Measurements from ENCODE around the gene PJA1. TPM values are rescaled to one million over a fixed set of nuclear protein-coding genes. Genes with fewer than 3 reads are reported as not detected.

The PJA1 gene
- polyA plus RNA-seq, 1 of the 3 experiments (the other 2 are of a cell fraction) = 16.5 TPM

DNA sequence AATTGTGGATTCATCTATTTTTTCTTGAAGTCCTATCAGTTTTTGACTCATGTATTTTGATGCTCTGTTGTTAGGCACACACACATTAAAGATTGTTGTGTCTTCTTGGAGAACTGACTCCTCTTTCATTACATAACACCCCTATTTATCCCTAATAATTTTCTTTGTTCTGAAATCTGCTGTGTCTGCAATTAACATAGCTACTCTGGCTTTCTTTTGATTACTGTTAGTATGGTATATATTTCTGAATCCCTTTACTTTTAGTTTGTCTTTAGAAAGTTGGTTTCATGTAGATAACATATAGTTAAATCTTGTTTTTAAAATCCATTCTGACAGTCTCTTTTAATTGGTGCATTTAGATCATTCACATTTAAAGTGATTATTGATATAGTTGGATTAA lies 5.1 kb upstream of the PJA1 start:
- Histone ChIP-seq H3K79me2 (ENCODE audit: insufficient read depth) (no peaks in the 10 kb centered on the region), H3K9me2 (no peaks in the 10 kb centered on the region), H3K9me3 (no peaks in the 10 kb centered on the region), H3K4me1 (ENCODE audit: control insufficient read depth in 1 of 2, insufficient read depth in 2 of 2, low read depth in 1 of 2, low read length in 1 of 2) (0 out of 4 replicates have a peak, but pooled peaks cover 0 to 3% of the 10 kb centered on the region in 2 experiments), H3K36me3 (replicated peaks in 1 of 2; ENCODE audit: control insufficient read depth in 1 of 2, insufficient read depth in 2 of 2, low read length in 1 of 2) (no peaks in the 10 kb centered on the region), H4K20me1 (ENCODE audit: insufficient read depth) (no peaks in the 10 kb centered on the region), H3K27ac (ENCODE audit: low read depth in 2 of 2, low read length in 1 of 2) (no peak overlapping the region), H3K9ac (no peak overlapping the region), H2AFZ (ENCODE audit: low read depth) (no peak overlapping the region), H3F3A (replicated peaks; ENCODE audit: insufficient read depth) (no peaks in the 10 kb centered on the region), H3K4me3 (ENCODE audit: low read depth in 2 of 2, low read length in 1 of 2) (no peak overlapping the region), H3K27me3 (ENCODE audit: insufficient read depth) (no peaks in the 10 kb centered on the region; the same call in 1 of the 2 replicates), H3K4me2 (no peak overlapping the region)
- TF ChIP-seq, protein P1, sequence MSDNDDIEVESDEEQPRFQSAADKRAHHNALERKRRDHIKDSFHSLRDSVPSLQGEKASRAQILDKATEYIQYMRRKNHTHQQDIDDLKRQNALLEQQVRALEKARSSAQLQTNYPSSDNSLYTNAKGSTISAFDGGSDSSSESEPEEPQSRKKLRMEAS (IDR thresholded peaks at IDR 0.05; ENCODE audit: low read depth) = no peak
- no peak for TF ChIP-seq NFIC (IDR thresholded peaks at IDR 0.05; ENCODE audit: borderline replicate concordance)
- TF ChIP-seq GATA2 (CRISPR knock-in tag; IDR thresholded peaks at IDR 0.05) = no peak
- TF ChIP-seq RXRA (IDR thresholded peaks at IDR 0.05; ENCODE audit: borderline replicate concordance, low read depth) = no peak
- TF ChIP-seq FOXJ3 (CRISPR knock-in tag; IDR thresholded peaks at IDR 0.05) = no peak
- TF ChIP-seq GABPA (IDR thresholded peaks at IDR 0.05; ENCODE audit: low read depth) = no peak
- TF ChIP-seq SIN3A (IDR thresholded peaks at IDR 0.05; ENCODE audit: borderline replicate concordance, low read depth, low read length) = no peak
- TF ChIP-seq EP300 (IDR thresholded peaks at IDR 0.05; ENCODE audit: borderline replicate concordance in 1 of 2, low read depth in 1 of 2, low read length in 1 of 2) = no peak
- DNase-seq = no peak
- ChIA-PET POLR2A (interaction anchor here (0.6 kb wide), 1 partner anchor 48 kb away, joined by 3 read pairs; no protein-coding TSS in a partner anchor), CTCF (interaction anchor here (2.5 kb wide), 1 partner anchor 11 kb away, joined by 8 read pairs; no protein-coding TSS in a partner anchor)

DNA sequence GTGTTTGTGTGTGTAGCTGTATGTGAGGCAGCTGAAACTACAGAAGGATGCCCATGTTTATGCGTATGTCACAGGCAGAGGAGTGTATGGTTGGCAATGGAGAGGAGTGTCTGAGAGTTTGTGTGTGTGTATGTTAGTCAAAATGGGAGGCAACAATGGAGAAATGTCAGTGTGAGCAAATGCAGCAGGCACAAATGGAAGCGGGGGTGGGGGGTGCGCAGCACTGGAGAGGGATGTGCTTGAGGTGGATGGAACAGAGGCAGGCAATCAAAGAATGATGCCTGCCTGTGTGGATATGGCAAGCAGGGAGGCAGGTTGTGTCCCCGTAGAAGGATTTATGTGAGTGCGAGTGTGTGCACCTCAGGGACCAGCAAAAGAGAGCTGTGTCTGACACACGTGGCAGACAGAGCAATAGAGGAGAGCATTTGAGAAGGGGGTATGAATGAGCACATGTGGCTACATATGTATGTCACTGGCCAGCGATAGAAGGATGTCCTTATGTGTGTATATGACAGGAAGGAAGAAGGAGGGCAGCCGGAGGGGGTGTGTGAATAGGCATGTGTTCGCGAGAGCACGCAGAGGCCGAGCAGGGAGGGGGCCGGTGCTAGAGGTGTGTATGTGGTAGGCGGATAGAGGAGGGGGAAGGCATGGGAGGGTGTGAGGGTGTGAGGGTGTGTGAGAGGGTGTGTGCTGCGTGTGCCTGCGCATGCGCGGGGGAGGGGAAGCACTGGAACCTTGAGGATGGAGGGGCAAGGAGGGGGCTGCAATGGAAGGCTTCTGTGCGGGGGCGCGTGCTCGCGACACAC lies 1.1 kb downstream of the PJA1 start:
- Histone ChIP-seq H3K4me2 (peak overlapping the region; percentile 83), H3K4me3 (ENCODE audit: low read depth in 2 of 2, low read length in 1 of 2) (peak overlapping the region; percentile 68 to 81), H3K9me3 (no peaks in the 10 kb centered on the region), H2AFZ (ENCODE audit: low read depth) (no peak overlapping the region), H4K20me1 (ENCODE audit: insufficient read depth) (no peaks in the 10 kb centered on the region), H3K27me3 (ENCODE audit: insufficient read depth) (peaks cover 11% of the 10 kb centered on the region; the same call in 1 of the 2 replicates), H3F3A (replicated peaks; ENCODE audit: insufficient read depth) (peaks cover 2% of the 10 kb centered on the region), H3K4me1 (ENCODE audit: control insufficient read depth in 1 of 2, insufficient read depth in 2 of 2, low read depth in 1 of 2, low read length in 1 of 2) (peaks cover 3% of the 10 kb centered on the region in 2 experiments; a peak in 1 of 4 replicates), H3K27ac (ENCODE audit: low read depth in 2 of 2, low read length in 1 of 2) (peak overlapping the region in 1 of 2 experiments; percentile 62; a peak in 1 of 4 replicates), H3K9me2 (no peaks in the 10 kb centered on the region), H3K79me2 (ENCODE audit: insufficient read depth) (no peaks in the 10 kb centered on the region), H3K36me3 (replicated peaks in 1 of 2; ENCODE audit: control insufficient read depth in 1 of 2, insufficient read depth in 2 of 2, low read length in 1 of 2) (peaks cover 0 to 4% of the 10 kb centered on the region in 2 experiments), H3K9ac (no peak overlapping the region; the same call in 1 of the 2 replicates)
- DNase-seq = peak; percentile 79
- ChIA-PET POLR2A (interaction anchor here (2.0 kb wide), 1 partner anchor 15 kb away, joined by 10 read pairs; no protein-coding TSS in a partner anchor), CTCF (interaction anchor here (1.1 kb wide), 1 partner anchor 58 kb away, joined by 3 read pairs; no protein-coding TSS in a partner anchor)
- TF ChIP-seq GABPA (IDR thresholded peaks at IDR 0.05; ENCODE audit: low read depth) (no peak), RAD21 (IDR thresholded peaks at IDR 0.05; ENCODE audit: low read length) (no peak), MXI1 (IDR thresholded peaks at IDR 0.05; ENCODE audit: low read depth, low read length) (peak; percentile 56; the same call in 1 of the 2 replicates), FOXJ3 (CRISPR knock-in tag; IDR thresholded peaks at IDR 0.05) (no peak), CHD2 (IDR thresholded peaks at IDR 0.05; ENCODE audit: low read length, partially characterized antibody) (no peak), EZH2phosphoT487 (IDR thresholded peaks at IDR 0.05; ENCODE audit: borderline replicate concordance, low read depth) (no peak), MEF2A (IDR thresholded peaks at IDR 0.05; ENCODE audit: borderline replicate concordance, low read depth) (no peak), TCF12 (IDR thresholded peaks at IDR 0.05) (no peak), NRF1 (IDR thresholded peaks at IDR 0.05; ENCODE audit: low read depth, low read length) (peak; percentile 69), POLR2AphosphoS5 (IDR thresholded peaks at IDR 0.05; ENCODE audit: low read depth, low read length) (no peak), JUND (IDR thresholded peaks at IDR 0.05) (no peak), SMC3 (IDR thresholded peaks at IDR 0.05; ENCODE audit: low read depth, low read length) (no peak)
- TF ChIP-seq, protein P2, sequence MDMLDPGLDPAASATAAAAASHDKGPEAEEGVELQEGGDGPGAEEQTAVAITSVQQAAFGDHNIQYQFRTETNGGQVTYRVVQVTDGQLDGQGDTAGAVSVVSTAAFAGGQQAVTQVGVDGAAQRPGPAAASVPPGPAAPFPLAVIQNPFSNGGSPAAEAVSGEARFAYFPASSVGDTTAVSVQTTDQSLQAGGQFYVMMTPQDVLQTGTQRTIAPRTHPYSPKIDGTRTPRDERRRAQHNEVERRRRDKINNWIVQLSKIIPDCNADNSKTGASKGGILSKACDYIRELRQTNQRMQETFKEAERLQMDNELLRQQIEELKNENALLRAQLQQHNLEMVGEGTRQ (IDR thresholded peaks at IDR 0.05; ENCODE audit: borderline replicate concordance, low read depth, low read length) = no peak
- WGBS (ENCODE audit: low lambda C conversion rate) = 21% methylated on average over 21 of the region's 23 CpGs
